Uterus (tissue), 2 donors: Measurements from ENCODE around the gene TULP1.
"Not testable (repeated sequence)": the region's sequence is repeated elsewhere in the genome, so short reads cannot be mapped to it uniquely, and the experiment has no call there.

Experiments used
- POLR2A ChIP-seq, 2 donors: fragments of 450-650 bp; IDR thresholded peaks; one replicate each; pipeline ENCODE4 v1.6.1; 2016; ENCODE audit warnings: antibody characterized with exemption in 2 of 2, mild to moderate bottlenecking in 1 of 2, moderate library complexity in 1 of 2
- TF ChIP-seq, protein P1 (sequence below), 4 experiments: fragments of 200-600 bp in 2 of 4; fragments of 450-650 bp in 2 of 4; sonication (generic) in 2 of 4; IDR thresholded peaks; one replicate each; pipeline ENCODE4 v1.5.1; 2016 to 2019; ENCODE audit warnings: antibody characterized with exemption in 4 of 4, mild to moderate bottlenecking in 2 of 4, moderate library complexity in 1 of 4

GRCh38 chr6:35517978-35518377 lies 5.3 kb upstream of the TULP1 start:
- TF ChIP-seq, protein P1, sequence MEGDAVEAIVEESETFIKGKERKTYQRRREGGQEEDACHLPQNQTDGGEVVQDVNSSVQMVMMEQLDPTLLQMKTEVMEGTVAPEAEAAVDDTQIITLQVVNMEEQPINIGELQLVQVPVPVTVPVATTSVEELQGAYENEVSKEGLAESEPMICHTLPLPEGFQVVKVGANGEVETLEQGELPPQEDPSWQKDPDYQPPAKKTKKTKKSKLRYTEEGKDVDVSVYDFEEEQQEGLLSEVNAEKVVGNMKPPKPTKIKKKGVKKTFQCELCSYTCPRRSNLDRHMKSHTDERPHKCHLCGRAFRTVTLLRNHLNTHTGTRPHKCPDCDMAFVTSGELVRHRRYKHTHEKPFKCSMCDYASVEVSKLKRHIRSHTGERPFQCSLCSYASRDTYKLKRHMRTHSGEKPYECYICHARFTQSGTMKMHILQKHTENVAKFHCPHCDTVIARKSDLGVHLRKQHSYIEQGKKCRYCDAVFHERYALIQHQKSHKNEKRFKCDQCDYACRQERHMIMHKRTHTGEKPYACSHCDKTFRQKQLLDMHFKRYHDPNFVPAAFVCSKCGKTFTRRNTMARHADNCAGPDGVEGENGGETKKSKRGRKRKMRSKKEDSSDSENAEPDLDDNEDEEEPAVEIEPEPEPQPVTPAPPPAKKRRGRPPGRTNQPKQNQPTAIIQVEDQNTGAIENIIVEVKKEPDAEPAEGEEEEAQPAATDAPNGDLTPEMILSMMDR (IDR thresholded peaks at IDR 0.05) = not testable (repeated sequence)
- TF ChIP-seq POLR2A (IDR thresholded peaks at IDR 0.05) = not testable (repeated sequence)
